Neuron (in vitro differentiated cells): ENCODE measurements around the gene SLPI.

ENCODE experiments used
- H2AFZ ChIP-seq: one replicate; pipeline ENCODE4 v1.6.1; 2013; ENCODE audit warnings: low read depth, mild to moderate bottlenecking, inconsistent platforms, low read length, moderate library complexity
- H3K27me3 ChIP-seq: one replicate; pipeline ENCODE4 v1.6.1; 2013; ENCODE audit warnings: low read length; ENCODE audit not compliant: insufficient read depth
- H3K36me3 ChIP-seq: one replicate; pipeline ENCODE4 v1.6.1; 2013; ENCODE audit warnings: low read length; ENCODE audit not compliant: insufficient read depth
- H3K4me1 ChIP-seq: one replicate; pipeline ENCODE4 v1.6.1; 2013; ENCODE audit warnings: low read length; ENCODE audit not compliant: insufficient read depth
- H3K4me3 ChIP-seq: 2 replicates; pipeline ENCODE4 v1.5.1; 2013; ENCODE audit warnings: mild to moderate bottlenecking, low read length, moderate library complexity
- H3K9me3 ChIP-seq: one replicate; pipeline ENCODE4 v1.6.1; 2013; ENCODE audit warnings: low read length

Gene SLPI

DNA sequence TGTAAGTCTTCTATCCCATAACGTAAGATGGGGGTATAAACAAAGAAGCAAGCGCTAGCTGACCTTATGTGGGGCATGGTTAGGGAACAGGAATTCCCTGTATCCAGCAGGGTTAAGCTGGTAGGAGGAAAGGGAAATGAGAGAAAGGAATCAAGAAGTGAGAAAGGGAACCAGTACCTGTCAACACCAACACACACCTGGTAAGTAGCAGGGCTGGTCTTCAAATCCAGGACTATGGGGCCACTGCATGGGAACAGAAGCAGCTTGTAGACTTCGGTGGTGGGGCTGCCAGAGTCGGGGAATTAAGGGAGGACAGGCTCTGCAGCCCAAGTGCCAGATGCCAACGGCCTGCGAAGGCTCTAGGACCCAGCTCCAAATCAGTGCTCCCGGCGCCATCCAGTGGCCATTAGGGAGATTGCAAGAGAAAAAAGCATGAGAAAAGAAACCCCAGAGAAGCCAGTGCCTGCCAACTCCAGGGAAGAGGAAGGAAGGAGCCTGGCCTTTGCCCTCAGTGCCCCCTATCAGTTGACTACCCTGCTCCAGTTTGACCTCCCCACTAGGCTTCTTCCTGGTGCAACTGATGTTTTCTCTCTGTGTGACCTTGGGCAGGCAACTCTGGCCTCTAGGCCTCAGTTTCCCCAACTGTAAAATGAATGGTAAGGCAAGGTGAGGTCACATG lies 36.5 kb upstream of the SLPI start:
- H3K36me3 ChIP-seq, result no peaks in the 10 kb centered on the region
- no peak overlapping the region for H3K4me3 ChIP-seq
- no peaks in the 10 kb centered on the region for H3K27me3 ChIP-seq
- H2AFZ ChIP-seq, result no peak overlapping the region
- peaks cover 7% of the 10 kb centered on the region for H3K4me1 ChIP-seq
- peaks cover 4% of the 10 kb centered on the region for H3K9me3 ChIP-seq

DNA sequence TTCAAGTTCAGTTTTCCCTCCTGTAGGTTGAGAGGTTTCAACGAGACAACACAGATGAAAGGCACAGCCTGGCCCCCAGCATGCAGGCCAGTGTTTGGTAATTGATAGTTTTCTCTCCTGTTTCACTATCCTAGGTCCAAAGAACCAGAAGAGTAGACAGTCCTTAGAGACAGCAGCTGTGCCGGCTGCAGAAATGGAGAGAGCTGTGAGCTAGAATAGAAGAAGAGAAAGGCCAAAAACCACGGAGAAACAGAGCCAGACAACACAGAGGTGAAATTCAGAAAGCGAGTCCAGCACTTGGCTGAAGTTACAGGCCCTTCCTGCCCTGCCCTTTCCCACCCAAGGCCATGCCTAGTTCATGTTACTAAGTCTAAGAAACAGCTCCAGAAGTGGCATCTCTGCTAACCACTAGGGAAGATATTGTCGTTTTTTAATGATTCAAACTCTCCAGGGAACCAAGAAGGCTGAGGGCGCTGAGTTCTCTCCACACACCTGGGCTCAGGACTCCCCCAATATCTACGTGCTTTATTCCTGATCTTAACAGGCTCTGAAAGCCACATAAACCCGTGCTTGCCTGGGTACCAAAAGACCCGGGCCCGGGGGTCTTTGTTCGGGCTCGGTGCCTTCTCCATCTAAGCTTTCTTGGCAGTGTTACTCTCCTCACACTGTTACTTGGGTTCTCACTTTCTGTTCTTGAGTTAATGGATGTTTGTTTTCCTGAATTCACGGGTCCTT lies 35.7 kb upstream of the SLPI start:
- no peak overlapping the region for H2AFZ ChIP-seq
- peaks cover 7% of the 10 kb centered on the region for H3K4me1 ChIP-seq
- H3K36me3 ChIP-seq, result no peaks in the 10 kb centered on the region
- H3K27me3 ChIP-seq, result no peaks in the 10 kb centered on the region
- H3K9me3 ChIP-seq, result peaks cover 4% of the 10 kb centered on the region
- no peak overlapping the region for H3K4me3 ChIP-seq

DNA sequence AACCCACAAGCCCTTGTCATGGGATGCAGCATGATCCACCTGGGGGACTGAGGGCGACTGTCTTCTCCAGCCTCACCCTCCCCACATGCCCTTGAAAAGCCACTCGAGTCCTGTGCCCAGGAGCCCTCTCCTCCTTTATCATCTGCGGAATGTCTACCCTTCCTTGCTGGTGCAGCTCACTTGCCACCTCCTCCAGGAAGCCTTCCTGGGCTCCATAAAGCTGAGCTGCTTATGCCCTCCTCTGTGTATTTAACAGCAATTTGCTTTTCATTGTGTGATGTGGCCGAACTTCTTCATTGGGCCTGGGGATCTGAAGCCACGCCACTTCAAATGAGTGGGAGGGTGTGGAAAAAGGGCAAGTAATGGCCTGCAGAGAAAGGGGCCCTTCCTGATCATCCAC lies 34.5 kb upstream of the SLPI start:
- no peaks in the 10 kb centered on the region for H3K9me3 ChIP-seq
- peaks cover 7% of the 10 kb centered on the region for H3K4me1 ChIP-seq
- no peak overlapping the region for H3K4me3 ChIP-seq
- H3K27me3 ChIP-seq, result no peaks in the 10 kb centered on the region
- H2AFZ ChIP-seq, result no peak overlapping the region
- H3K36me3 ChIP-seq, result no peaks in the 10 kb centered on the region

DNA sequence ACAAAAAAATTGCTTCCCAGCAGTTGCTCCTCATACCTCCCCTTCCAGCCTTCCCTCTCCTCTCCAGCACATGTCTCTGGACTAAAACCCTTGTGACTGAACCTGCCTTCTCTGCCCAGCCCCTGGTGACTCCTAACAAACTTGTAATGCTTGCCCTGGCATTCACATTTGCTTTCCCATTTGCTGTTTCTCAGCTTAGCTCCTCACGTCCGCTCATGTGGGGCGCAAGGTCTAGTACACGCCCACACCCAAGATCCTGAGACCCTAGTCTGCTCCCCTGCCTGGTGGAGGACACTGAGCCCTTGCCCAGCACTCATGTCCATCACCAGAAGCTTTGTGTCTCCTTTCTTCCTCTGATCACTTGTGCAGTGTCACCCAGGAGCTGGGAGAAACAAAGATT lies 34.0 kb upstream of the SLPI start:
- no peaks in the 10 kb centered on the region for H3K9me3 ChIP-seq
- no peak overlapping the region for H3K4me3 ChIP-seq
- no peaks in the 10 kb centered on the region for H3K36me3 ChIP-seq
- H3K4me1 ChIP-seq, result peaks cover 7% of the 10 kb centered on the region
- H3K27me3 ChIP-seq, result no peaks in the 10 kb centered on the region
- no peak overlapping the region for H2AFZ ChIP-seq

DNA sequence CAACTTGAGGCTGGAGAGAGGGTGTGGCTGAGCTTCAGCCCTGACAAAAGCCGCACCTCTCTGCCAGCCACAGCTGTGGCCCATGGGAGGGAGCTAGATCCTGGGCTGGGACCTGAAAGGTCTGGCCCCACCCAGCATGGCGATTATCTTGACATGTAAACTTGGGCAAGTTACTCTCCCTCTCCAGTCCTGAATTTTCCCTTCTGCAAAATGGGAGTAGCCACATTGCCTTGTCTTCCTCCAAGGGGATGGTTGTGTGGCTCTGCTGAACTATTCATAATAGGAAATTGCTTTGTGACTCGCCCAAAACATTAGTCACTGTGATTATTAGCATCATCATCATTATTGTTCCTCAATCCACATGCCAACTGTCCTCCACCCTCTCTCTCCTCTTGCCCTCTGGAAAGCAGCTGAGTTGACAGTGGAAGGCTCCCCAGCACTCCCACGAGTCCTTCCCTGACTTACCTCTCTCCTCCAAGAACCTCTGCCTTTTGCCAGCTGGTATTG lies 29.2 kb upstream of the SLPI start:
- Histone ChIP-seq H3K4me1 (no peaks in the 10 kb centered on the region), H3K27me3 (no peaks in the 10 kb centered on the region), H3K36me3 (no peaks in the 10 kb centered on the region), H3K9me3 (no peaks in the 10 kb centered on the region), H2AFZ (no peak overlapping the region), H3K4me3 (no peak overlapping the region)

DNA sequence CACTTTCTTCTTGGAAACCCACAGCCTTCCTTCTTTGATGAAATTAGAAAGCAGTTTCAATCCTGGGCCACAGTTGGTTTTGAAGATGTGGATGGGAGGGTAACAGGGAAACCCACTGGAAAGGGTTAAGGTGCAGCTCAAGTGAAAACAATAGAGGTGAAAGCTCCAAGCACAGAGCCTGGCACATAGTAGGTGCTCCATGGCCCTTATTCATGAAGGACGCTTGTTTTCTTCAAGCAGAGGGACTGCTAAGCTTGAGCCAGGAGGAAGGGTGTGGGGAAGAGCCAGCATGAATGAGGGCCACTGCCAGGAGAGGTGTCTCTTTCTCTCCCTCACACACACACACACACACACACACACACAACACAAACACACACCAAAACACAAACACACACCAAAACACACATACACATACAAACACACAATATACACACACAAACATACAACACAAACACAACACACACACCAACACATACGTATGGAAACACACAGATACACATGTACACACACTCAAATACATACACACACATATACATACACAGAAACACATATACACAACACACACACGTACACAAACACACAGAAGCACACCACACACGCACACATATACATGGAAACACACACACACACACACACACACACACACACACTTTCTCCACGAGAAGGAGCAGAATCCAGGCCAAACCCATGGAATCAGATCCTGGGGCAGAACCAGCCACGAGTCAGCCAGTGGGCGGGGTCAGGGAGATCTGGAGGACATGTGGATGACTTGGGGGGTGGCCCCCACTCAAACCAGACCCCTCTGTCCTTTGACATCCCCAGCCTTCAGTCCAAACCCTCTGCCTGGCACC lies 28.6 kb upstream of the SLPI start:
- no peaks in the 10 kb centered on the region for H3K4me1 ChIP-seq
- no peaks in the 10 kb centered on the region for H3K36me3 ChIP-seq
- no peaks in the 10 kb centered on the region for H3K27me3 ChIP-seq
- no peaks in the 10 kb centered on the region for H3K9me3 ChIP-seq
- H3K4me3 ChIP-seq, result no peak overlapping the region
- no peak overlapping the region for H2AFZ ChIP-seq

DNA sequence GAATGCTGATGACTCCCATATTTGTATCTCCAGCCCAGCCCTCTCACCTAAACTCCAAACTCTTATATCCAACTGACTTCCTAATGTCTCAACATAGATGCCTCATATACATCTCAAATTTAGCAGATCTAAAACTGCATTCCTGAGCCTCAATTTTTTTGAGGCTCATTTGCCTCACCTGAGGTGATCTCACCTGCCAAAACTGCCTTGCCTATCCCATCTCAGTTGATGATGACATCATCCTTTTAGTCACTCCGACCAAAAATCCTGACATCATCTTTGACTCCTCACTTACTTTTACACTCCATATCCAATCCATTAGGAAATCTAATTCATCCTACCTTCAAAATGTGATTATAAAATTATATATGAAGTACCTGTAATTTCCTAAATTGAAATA lies 25.6 kb upstream of the SLPI start:
- Histone ChIP-seq H3K27me3 (no peaks in the 10 kb centered on the region), H2AFZ (no peak overlapping the region), H3K36me3 (no peaks in the 10 kb centered on the region), H3K4me1 (no peaks in the 10 kb centered on the region), H3K4me3 (no peak overlapping the region), H3K9me3 (no peaks in the 10 kb centered on the region)

DNA sequence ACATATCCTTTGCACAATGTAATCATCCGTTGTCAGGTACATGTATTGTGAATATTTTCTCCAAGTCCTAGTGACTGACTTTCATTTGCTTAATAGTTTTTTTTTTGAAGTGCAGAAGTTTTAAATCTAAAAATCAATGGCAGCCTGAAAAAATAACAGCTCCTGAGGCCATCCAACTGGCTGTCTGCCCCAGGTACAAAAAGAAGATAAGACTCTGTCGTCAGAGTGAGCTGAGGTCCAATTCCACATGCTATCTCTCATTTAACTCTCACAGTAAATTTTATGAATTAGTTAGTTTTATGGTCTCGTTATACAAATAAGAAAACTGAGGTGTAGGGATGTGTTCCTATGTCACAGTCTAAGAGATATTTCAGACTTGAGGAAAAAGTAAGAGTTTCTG lies 21.0 kb upstream of the SLPI start:
- H3K9me3 ChIP-seq, result no peaks in the 10 kb centered on the region
- H2AFZ ChIP-seq, result no peak overlapping the region
- no peaks in the 10 kb centered on the region for H3K36me3 ChIP-seq
- peaks cover 2% of the 10 kb centered on the region for H3K27me3 ChIP-seq
- no peak overlapping the region for H3K4me3 ChIP-seq
- no peaks in the 10 kb centered on the region for H3K4me1 ChIP-seq

DNA sequence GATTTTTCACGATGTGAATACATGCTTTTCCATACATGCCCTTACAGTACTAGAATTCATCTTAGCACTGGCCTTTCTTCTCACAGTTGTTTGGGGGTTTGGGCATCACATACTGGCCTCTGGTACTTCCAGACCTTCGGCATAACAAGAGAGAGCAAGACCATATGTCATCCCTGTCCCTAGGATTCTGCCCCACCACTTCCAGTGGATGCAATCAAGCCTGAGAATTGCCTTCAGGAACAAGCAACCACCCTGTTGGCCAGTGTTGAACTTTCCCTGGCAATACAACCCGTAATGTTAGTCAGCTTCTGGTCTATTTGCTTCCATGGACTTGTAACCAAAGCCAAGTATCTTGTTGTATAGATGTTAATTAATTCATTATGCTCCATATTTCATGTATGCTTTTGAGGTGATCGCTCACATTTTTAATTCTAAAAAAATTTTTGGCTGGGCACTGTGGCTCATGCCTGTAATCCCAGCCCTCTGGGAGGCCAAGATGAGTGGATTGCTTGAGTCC lies 15.4 kb upstream of the SLPI start:
- H3K36me3 ChIP-seq, result no peaks in the 10 kb centered on the region
- no peak overlapping the region for H2AFZ ChIP-seq
- H3K9me3 ChIP-seq, result no peaks in the 10 kb centered on the region
- H3K4me1 ChIP-seq, result no peaks in the 10 kb centered on the region
- H3K27me3 ChIP-seq, result peaks cover 6% of the 10 kb centered on the region
- H3K4me3 ChIP-seq, result no peak overlapping the region

DNA sequence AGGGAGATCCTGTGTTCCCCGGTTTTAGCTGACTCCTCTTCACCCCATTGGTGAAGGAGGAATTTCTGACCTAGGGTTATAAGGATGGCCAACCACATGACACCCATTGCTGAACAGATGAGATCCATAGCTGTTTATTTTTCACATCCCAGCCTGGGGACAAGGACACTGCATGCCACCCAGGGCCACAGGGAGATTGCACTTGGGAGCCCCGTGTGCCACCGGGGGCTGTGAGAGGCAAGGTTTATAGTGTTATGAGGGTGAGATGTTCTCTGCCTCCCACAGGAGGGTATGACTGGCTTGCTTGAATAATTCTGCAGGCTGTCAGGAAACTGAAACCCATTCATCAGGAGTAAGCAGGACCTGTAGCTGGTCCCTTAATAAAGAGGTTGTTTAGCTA lies 14.7 kb upstream of the SLPI start:
- Histone ChIP-seq H2AFZ (no peak overlapping the region), H3K36me3 (no peaks in the 10 kb centered on the region), H3K4me1 (no peaks in the 10 kb centered on the region), H3K27me3 (peaks cover 9% of the 10 kb centered on the region), H3K4me3 (no peak overlapping the region), H3K9me3 (no peaks in the 10 kb centered on the region)

DNA sequence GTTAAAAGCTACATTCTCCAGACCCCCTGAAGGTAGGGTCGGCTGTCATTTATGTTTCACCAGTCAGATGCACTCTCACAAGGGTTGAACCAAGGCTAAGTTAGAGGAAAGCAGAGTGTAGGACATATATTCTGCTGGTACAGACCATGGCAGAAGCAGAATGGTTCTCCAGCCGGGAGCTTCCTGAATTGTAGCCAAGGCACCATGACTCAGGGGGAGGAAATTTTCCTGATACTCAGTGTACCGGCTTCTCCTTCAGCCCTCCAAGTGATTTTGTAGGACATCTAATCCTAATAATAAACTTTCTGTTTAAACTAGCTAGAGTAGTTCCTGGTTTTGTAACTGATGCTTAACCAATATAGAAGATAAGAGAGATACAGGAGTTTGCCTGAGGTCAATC lies 14.2 kb upstream of the SLPI start:
- H3K27me3 ChIP-seq, result peaks cover 9% of the 10 kb centered on the region
- no peaks in the 10 kb centered on the region for H3K9me3 ChIP-seq
- H2AFZ ChIP-seq, result no peak overlapping the region
- H3K4me3 ChIP-seq, result no peak overlapping the region
- no peaks in the 10 kb centered on the region for H3K36me3 ChIP-seq
- no peaks in the 10 kb centered on the region for H3K4me1 ChIP-seq

DNA sequence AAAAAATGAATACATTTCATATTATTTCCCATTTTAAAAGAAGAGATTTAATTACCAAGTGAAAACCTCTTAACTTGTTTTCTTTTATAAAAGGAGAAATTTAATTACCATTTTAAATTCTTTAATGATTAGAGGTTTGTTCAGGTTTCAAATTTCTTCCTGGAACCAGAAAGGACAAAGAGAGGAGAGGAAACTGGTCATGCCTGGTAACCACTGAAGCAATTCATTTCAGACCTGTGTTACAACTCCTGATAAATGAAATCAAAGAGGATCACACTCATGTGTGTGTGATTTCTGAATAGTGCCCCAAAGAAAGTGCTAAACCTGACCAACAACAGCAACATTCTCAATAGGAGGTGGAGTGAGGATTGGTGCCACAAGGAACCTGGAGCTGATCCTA lies 12.6 kb upstream of the SLPI start:
- peaks cover 9% of the 10 kb centered on the region for H3K27me3 ChIP-seq
- no peaks in the 10 kb centered on the region for H3K9me3 ChIP-seq
- no peak overlapping the region for H2AFZ ChIP-seq
- no peaks in the 10 kb centered on the region for H3K4me1 ChIP-seq
- H3K4me3 ChIP-seq, result no peak overlapping the region
- H3K36me3 ChIP-seq, result no peaks in the 10 kb centered on the region
